WTC11 (cell line): Measurements from ENCODE around the gene CHIA. TPM values are rescaled to one million over a fixed set of nuclear protein-coding genes. Genes with fewer than 3 reads are reported as not detected.

ENCODE experiments used
- ATAC-seq: fragments of 200-7000 bp; cut with Tn5 transposase; 2 replicates; pipeline ENCODE4 v1.10.0; 2021; ENCODE audit warnings: mild to moderate bottlenecking, moderate library complexity
- CTCF ChIA-PET: fragments of 300-600 bp; sonication (Branson Sonifier 250); formaldehyde crosslinking; loops from one replicate; lab custom pipeline; 2021; ENCODE audit warnings: antibody characterized with exemption; lab: Charles Lee
- POLR2A ChIA-PET: fragments of 350-600 bp; sonication (Branson Sonifier 250); formaldehyde crosslinking; loops from one replicate; lab custom pipeline; 2021; ENCODE audit warnings: antibody characterized with exemption; lab: Charles Lee
- DNase-seq: peaks from one replicate; pipeline ENCODE4 v3.0.0; 2021; ENCODE audit warnings: low spot score
- H3K27ac Mint-ChIP-seq: 2 replicates; pipeline ENCODE4 v1.8.0; 2021; ENCODE audit warnings: mixed read lengths
- H3K27me3 Mint-ChIP-seq: 2 replicates; pipeline ENCODE4 v1.8.0; 2021; ENCODE audit warnings: low read depth, mild to moderate bottlenecking, moderate library complexity, mixed read lengths
- H3K36me3 Mint-ChIP-seq: 2 replicates; pipeline ENCODE4 v1.8.0; 2021; ENCODE audit warnings: mixed read lengths
- H3K4me1 Mint-ChIP-seq: 2 replicates; pipeline ENCODE4 v1.8.0; 2022; ENCODE audit warnings: mixed read lengths
- H3K4me3 Mint-ChIP-seq: 2 replicates; pipeline ENCODE4 v1.8.0; 2021; ENCODE audit warnings: mild to moderate bottlenecking, moderate library complexity, mixed read lengths
- H3K9me3 Mint-ChIP-seq: 2 replicates; pipeline ENCODE4 v1.8.0; 2021; ENCODE audit warnings: mixed read lengths
- ARID4B ChIP-seq: sonication (generic); formaldehyde crosslinking; IDR thresholded peaks from 2 replicates; pipeline ENCODE4 v1.8.0; 2023; ENCODE audit warnings: missing genetic modification reagents, mild to moderate bottlenecking, borderline replicate concordance
- ATF1 ChIP-seq: sonication (generic); formaldehyde crosslinking; IDR thresholded peaks from 2 replicates; pipeline ENCODE4 v1.8.1; 2023; ENCODE audit warnings: mild to moderate bottlenecking, moderate library complexity, missing genetic modification reagents
- EMX1 ChIP-seq: fragments of 250-450 bp; sonication (Bioruptor Pico); IDR thresholded peaks from 2 replicates; pipeline ENCODE4 v1.8.0; 2021; ENCODE audit warnings: mild to moderate bottlenecking
- GABPB1 ChIP-seq: sonication (generic); formaldehyde crosslinking; IDR thresholded peaks from 2 replicates; pipeline ENCODE4 v1.8.1; 2023; ENCODE audit warnings: mild to moderate bottlenecking, missing genetic modification reagents
- GRHL2 ChIP-seq: fragments of 250-450 bp; sonication (Bioruptor Pico); IDR thresholded peaks from 2 replicates; pipeline ENCODE4 v1.8.0; 2022; ENCODE audit warnings: mild to moderate bottlenecking, moderate library complexity; ENCODE audit not compliant: insufficient replicate concordance, severe bottlenecking
- IRF2 ChIP-seq: sonication (generic); formaldehyde crosslinking; IDR thresholded peaks from 2 replicates; pipeline ENCODE4 v1.8.0; 2022; ENCODE audit warnings: low read depth, missing genetic modification reagents, borderline replicate concordance
- JAZF1 ChIP-seq: fragments of 250-450 bp; sonication (Bioruptor Pico); IDR thresholded peaks from 2 replicates; pipeline ENCODE4 v1.9.0; 2021; ENCODE audit warnings: moderate library complexity, mild to moderate bottlenecking, inconsistent platforms
- JUN ChIP-seq: sonication (generic); formaldehyde crosslinking; IDR thresholded peaks from 2 replicates; pipeline ENCODE4 v1.8.0; 2023; ENCODE audit warnings: mild to moderate bottlenecking, missing genetic modification reagents
- NFATC4 ChIP-seq: fragments of 250-450 bp; sonication (Bioruptor Pico); IDR thresholded peaks from 2 replicates; pipeline ENCODE4 v1.9.0; 2021; ENCODE audit warnings: mild to moderate bottlenecking
- NFYB ChIP-seq: sonication (generic); formaldehyde crosslinking; conservative IDR thresholded peaks from 2 replicates; pipeline ENCODE4 v1.8.0; 2022; ENCODE audit warnings: low read depth, missing genetic modification reagents
- NR2C2 ChIP-seq: sonication (generic); formaldehyde crosslinking; IDR thresholded peaks from 2 replicates; pipeline ENCODE4 v1.8.0; 2022; ENCODE audit warnings: mild to moderate bottlenecking, missing genetic modification reagents
- OVOL2 ChIP-seq: fragments of 250-450 bp; sonication (Bioruptor Pico); IDR thresholded peaks from 2 replicates; pipeline ENCODE4 v1.9.0; 2021; ENCODE audit warnings: mild to moderate bottlenecking, borderline replicate concordance
- SP1 ChIP-seq: sonication (generic); formaldehyde crosslinking; conservative IDR thresholded peaks from 2 replicates; pipeline ENCODE4 v1.8.1; 2022; ENCODE audit warnings: missing genetic modification reagents
- ZNF219 ChIP-seq: sonication (generic); formaldehyde crosslinking; IDR thresholded peaks from 2 replicates; pipeline ENCODE4 v1.8.0; 2023; ENCODE audit warnings: missing genetic modification reagents, mild to moderate bottlenecking, borderline replicate concordance
- ZNF317 ChIP-seq: sonication (generic); formaldehyde crosslinking; IDR thresholded peaks from 2 replicates; pipeline ENCODE4 v1.8.1; 2023; ENCODE audit warnings: low read depth, mild to moderate bottlenecking, moderate library complexity, missing genetic modification reagents, borderline replicate concordance
- ZNF425 ChIP-seq: fragments of 250-450 bp; sonication (Bioruptor Pico); conservative IDR thresholded peaks from 2 replicates; pipeline ENCODE4 v1.9.0; 2021; ENCODE audit warnings: mild to moderate bottlenecking
- ZSCAN18 ChIP-seq: fragments of 250-450 bp; sonication (Bioruptor Pico); IDR thresholded peaks from 2 replicates; pipeline ENCODE4 v2.1.2; 2022; ENCODE audit warnings: mild to moderate bottlenecking, moderate library complexity
- total RNA-seq: library from RNA; stranded (reverse); gene quantifications from 3 replicates; pipeline ENCODE4 v1.2.3, GENCODE V29; 2021
- TF ChIP-seq, protein P1 (sequence below): sonication (generic); formaldehyde crosslinking; IDR thresholded peaks from 2 replicates; pipeline ENCODE4 v1.8.1; 2022; ENCODE audit warnings: mild to moderate bottlenecking, moderate library complexity, missing genetic modification reagents
- TF ChIP-seq, protein P2 (sequence below): fragments of 250-450 bp; sonication (Bioruptor Pico); IDR thresholded peaks from 2 replicates; pipeline ENCODE4 v1.8.0; 2021; ENCODE audit warnings: mild to moderate bottlenecking
- TF ChIP-seq, protein P3 (sequence below): sonication (generic); formaldehyde crosslinking; IDR thresholded peaks from 2 replicates; pipeline ENCODE4 v1.8.1; 2022; ENCODE audit warnings: low read depth, missing genetic modification reagents, borderline replicate concordance

Gene CHIA
- total RNA-seq, 1 experiment from 2014 or later: not detected

DNA sequence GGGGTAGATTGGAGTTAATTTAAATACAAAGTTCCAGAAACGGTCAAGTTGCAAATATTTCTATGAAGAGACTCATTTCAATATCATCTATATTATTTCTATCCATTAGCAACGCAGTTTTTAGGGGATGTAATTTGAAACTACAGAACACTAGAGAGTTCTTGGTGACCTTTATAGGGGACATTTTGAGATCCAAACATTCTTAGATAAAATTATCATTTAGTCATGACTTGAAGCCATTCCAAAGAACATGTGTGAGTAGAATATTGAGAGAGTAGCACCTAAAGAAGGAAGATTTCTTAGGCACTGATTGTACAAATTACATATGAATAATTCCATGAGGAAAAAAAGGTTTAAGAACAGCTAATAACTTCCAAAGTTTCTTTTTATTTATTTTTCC lies 19.0 kb downstream of the CHIA start:
- ChIA-PET POLR2A (no interaction called here), CTCF (no interaction called here)
- no peak for ATAC-seq

GRCh38 chr1:111318523-111318922 lies 27.9 kb downstream of the CHIA start:
- POLR2A ChIA-PET: interaction anchor here (0.6 kb wide), 1 partner anchor 336 kb away, joined by 3 read pairs; no protein-coding TSS in a partner anchor

More for the DNA sequence above, 19.0 kb downstream of the CHIA start:
- H3K36me3 Mint-ChIP-seq: no peaks in the 10 kb centered on the region; the same call in 1 of the 2 replicates
- peaks cover 4% of the 10 kb centered on the region for H3K9me3 Mint-ChIP-seq
- TF ChIP-seq JUN (no peak), SP1 (CRISPR knock-in tag) (no peak), ZNF317 (CRISPR knock-in tag) (no peak), ATF1 (CRISPR knock-in tag) (no peak), GRHL2 (CRISPR knock-in tag) (no peak), ZNF425 (no peak), ZNF219 (CRISPR knock-in tag) (no peak)
- TF ChIP-seq, protein P1, sequence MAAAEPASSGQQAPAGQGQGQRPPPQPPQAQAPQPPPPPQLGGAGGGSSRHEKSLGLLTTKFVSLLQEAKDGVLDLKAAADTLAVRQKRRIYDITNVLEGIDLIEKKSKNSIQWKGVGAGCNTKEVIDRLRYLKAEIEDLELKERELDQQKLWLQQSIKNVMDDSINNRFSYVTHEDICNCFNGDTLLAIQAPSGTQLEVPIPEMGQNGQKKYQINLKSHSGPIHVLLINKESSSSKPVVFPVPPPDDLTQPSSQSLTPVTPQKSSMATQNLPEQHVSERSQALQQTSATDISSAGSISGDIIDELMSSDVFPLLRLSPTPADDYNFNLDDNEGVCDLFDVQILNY: no peak
- TF ChIP-seq, all 79 proteins: peak for 0
- Mint-ChIP-seq H3K4me3 (no peak overlapping the region), H3K27me3 (no peaks in the 10 kb centered on the region), H3K27ac (no peak overlapping the region), H3K4me1 (peaks cover 7% of the 10 kb centered on the region)
- no peak for DNase-seq

GRCh38 chr1:111320066-111320879 lies 29.6 kb downstream of the CHIA start:
- peaks cover 9% of the 10 kb centered on the region for H3K9me3 Mint-ChIP-seq
- no peak overlapping the region for H3K27ac Mint-ChIP-seq
- ATAC-seq: peak; percentile 73
- no peaks in the 10 kb centered on the region for H3K4me1 Mint-ChIP-seq
- H3K36me3 Mint-ChIP-seq: 0 out of 2 replicates have a peak, but pooled peaks cover 1% of the 10 kb centered on the region
- H3K27me3 Mint-ChIP-seq: 0 out of 2 replicates have a peak, but pooled peaks cover 1% of the 10 kb centered on the region
- POLR2A ChIA-PET: no interaction called here
- DNase-seq: no peak
- CTCF ChIA-PET: interaction anchor here (0.8 to 1.0 kb wide), 2 partner anchors 13 to 74 kb away, joined by 3 read pairs; no protein-coding TSS in a partner anchor
- no peak overlapping the region for H3K4me3 Mint-ChIP-seq
- TF ChIP-seq JAZF1 (CRISPR knock-in tag) (no peak), ARID4B (CRISPR knock-in tag) (no peak), ATF1 (CRISPR knock-in tag) (no peak), ZSCAN18 (CRISPR knock-in tag) (no peak)
- TF ChIP-seq, protein P2, sequence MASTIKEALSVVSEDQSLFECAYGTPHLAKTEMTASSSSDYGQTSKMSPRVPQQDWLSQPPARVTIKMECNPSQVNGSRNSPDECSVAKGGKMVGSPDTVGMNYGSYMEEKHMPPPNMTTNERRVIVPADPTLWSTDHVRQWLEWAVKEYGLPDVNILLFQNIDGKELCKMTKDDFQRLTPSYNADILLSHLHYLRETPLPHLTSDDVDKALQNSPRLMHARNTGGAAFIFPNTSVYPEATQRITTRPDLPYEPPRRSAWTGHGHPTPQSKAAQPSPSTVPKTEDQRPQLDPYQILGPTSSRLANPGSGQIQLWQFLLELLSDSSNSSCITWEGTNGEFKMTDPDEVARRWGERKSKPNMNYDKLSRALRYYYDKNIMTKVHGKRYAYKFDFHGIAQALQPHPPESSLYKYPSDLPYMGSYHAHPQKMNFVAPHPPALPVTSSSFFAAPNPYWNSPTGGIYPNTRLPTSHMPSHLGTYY: no peak

More at GRCh38 chr1:111318523-111318922, 27.9 kb downstream of the CHIA start:
- Mint-ChIP-seq H3K36me3 (0 out of 2 replicates have a peak, but pooled peaks cover 3% of the 10 kb centered on the region), H3K4me1 (no peaks in the 10 kb centered on the region), H3K9me3 (peaks cover 19% of the 10 kb centered on the region), H3K27ac (no peak overlapping the region), H3K4me3 (no peak overlapping the region), H3K27me3 (0 out of 2 replicates have a peak, but pooled peaks cover 3% of the 10 kb centered on the region)
- CTCF ChIA-PET: no interaction called here
- ATAC-seq (no peak), DNase-seq (no peak)
- TF ChIP-seq NFYB (CRISPR knock-in tag): no peak
- no peak for TF ChIP-seq IRF2
- no peak for TF ChIP-seq ZNF219 (CRISPR knock-in tag)
- TF ChIP-seq NR2C2 (CRISPR knock-in tag): no peak
- no peak for TF ChIP-seq NFATC4
- TF ChIP-seq OVOL2 (CRISPR knock-in tag): no peak
- TF ChIP-seq GABPB1 (CRISPR knock-in tag): no peak
- TF ChIP-seq, protein P3, sequence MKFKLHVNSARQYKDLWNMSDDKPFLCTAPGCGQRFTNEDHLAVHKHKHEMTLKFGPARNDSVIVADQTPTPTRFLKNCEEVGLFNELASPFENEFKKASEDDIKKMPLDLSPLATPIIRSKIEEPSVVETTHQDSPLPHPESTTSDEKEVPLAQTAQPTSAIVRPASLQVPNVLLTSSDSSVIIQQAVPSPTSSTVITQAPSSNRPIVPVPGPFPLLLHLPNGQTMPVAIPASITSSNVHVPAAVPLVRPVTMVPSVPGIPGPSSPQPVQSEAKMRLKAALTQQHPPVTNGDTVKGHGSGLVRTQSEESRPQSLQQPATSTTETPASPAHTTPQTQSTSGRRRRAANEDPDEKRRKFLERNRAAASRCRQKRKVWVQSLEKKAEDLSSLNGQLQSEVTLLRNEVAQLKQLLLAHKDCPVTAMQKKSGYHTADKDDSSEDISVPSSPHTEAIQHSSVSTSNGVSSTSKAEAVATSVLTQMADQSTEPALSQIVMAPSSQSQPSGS (CRISPR knock-in tag): no peak
- TF ChIP-seq EMX1 (CRISPR knock-in tag): no peak
